ENCODE measurements around the gene CLCN1.

CLCN1 gene

DNA sequence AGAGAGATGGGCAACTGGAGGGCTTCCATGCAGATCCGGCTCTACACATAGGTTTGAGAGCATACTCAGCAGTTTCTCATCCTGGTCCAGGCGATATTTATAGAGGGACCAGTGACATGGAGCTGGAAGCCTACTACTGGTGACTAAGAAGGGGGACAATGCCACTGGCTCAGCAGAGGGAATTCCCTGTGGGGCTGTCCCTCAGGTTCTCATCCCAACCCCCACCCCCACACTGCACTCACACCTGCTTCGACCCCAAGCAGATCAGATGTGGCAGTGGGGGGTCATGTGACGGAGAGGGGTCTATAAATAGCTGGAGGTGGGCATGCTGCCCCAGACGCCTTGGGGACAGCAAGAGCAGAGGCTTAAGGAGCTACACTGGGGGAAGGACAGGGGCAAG, at the start of gene CLCN1:
Gene CLCN1, plus strand, starts transcription at position 336 of the 400 bp plus-strand sequence. CDS start 102 bp downstream, outside the sequence.
- no peak for DNase-seq (ENCODE audit: low read depth)
- TF ChIP-seq, protein P1, sequence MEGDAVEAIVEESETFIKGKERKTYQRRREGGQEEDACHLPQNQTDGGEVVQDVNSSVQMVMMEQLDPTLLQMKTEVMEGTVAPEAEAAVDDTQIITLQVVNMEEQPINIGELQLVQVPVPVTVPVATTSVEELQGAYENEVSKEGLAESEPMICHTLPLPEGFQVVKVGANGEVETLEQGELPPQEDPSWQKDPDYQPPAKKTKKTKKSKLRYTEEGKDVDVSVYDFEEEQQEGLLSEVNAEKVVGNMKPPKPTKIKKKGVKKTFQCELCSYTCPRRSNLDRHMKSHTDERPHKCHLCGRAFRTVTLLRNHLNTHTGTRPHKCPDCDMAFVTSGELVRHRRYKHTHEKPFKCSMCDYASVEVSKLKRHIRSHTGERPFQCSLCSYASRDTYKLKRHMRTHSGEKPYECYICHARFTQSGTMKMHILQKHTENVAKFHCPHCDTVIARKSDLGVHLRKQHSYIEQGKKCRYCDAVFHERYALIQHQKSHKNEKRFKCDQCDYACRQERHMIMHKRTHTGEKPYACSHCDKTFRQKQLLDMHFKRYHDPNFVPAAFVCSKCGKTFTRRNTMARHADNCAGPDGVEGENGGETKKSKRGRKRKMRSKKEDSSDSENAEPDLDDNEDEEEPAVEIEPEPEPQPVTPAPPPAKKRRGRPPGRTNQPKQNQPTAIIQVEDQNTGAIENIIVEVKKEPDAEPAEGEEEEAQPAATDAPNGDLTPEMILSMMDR (IDR thresholded peaks at IDR 0.05; ENCODE audit: control insufficient read depth, extremely low read depth, insufficient read depth), result no peak
- H3K4me3 ChIP-seq (ENCODE audit: low read depth, low read length), result no peak within 1 kb of the TSS

DNA sequence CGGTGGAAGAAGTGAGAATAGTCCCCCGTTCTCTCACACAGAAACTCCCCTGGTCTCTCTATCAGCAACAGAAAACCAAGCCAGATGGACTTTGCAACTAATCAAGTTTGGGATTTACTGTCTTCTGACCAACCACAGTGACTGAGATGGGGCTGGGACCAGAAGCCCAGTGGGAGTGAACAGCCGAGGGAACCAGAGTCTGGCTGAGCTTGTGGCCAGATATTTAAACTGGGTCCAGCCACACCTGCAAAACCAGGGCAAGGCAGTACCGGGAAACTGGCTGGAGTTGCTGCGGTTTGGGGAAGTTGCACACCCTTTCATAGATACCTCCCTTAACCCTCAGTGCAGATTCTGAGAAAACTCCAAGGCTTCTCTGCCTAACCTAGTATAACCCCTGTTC, 46.7 kb upstream of the CLCN1 start:
- DNase-seq (ENCODE audit: low read depth), result no peak
- TF ChIP-seq, protein P1 (IDR thresholded peaks at IDR 0.05; ENCODE audit: control insufficient read depth, extremely low read depth, insufficient read depth), result no peak
- H3K4me3 ChIP-seq (ENCODE audit: low read depth, low read length), result no peak overlapping the region

DNA sequence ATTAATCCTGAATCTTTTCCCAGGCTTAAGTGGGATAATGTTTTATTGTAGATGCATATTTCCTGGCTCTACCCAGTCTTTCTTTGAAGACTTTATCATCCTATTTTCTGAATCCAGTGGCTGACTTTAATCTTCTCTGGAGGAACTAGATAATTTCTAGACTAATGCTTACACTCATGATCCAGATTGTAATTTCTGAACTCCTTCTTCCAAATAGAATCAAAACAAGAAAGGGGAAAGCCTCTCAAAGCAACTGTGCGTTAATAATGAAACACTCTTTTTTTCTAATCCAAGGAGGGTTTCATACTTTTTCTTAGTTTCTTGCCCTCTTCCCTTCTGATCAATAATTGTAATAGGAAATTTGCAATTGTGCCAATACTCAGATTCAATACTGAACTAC, 44.7 kb upstream of the CLCN1 start:
- no peak for DNase-seq (ENCODE audit: low read depth)
- no peak overlapping the region for H3K4me3 ChIP-seq (ENCODE audit: low read depth, low read length)
- TF ChIP-seq, protein P1 (IDR thresholded peaks at IDR 0.05; ENCODE audit: control insufficient read depth, extremely low read depth, insufficient read depth), result no peak

GRCh38 chr7:143272871-143273270, 43.0 kb upstream of the CLCN1 start:
- no peak for DNase-seq (ENCODE audit: low read depth)
- H3K4me3 ChIP-seq (ENCODE audit: low read depth, low read length), result no peak overlapping the region
- TF ChIP-seq, protein P1 (IDR thresholded peaks at IDR 0.05; ENCODE audit: control insufficient read depth, extremely low read depth, insufficient read depth), result no peak

DNA sequence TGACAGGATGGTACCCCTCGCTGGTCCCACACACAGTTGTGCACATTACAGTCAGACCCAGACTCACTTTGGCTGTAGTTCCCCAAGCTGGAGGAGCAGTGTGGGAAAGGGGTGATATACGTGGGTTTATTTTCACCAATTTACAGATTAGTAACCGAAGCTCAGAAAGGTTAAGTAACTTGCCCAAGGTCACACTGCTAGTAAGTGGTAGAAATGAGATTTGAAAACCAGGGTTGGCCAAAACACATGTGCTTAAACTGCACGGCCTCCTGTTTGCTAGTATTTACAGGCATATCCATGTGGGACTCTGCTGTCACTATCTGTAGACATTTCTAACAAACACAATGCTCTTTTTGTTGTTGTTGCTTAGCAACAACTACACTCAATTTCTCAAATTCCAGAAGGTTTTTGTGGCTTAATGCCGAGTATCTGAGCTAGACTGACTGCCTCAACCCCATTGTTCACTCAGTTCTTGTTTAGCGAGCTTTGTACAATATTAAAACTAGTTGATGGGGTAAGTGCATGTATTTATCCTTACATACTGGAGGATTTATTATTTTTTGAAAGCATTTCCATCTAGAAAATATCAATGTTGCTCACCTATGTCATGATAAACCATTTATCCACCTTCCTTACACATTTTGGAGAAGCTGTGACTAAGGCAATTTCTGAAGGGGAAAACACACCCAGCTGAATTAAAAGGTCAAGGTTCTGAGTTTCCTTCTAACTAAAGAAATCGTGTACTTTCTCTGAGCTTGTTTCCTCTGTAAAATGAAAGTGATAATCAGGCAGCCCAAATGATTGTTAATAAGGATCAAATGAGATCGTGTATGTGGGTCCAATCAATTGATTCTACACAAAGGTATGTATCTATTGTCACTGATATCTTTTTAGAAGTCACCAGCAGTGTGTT, 36.5 kb upstream of the CLCN1 start:
- no peak overlapping the region for H3K4me3 ChIP-seq (ENCODE audit: low read depth, low read length)
- no peak for DNase-seq (ENCODE audit: low read depth)
- TF ChIP-seq, protein P1 (IDR thresholded peaks at IDR 0.05; ENCODE audit: control insufficient read depth, extremely low read depth, insufficient read depth), result no peak

GRCh38 chr7:143280160-143280559, 35.8 kb upstream of the CLCN1 start:
- DNase-seq (ENCODE audit: low read depth), result no peak
- no peak overlapping the region for H3K4me3 ChIP-seq (ENCODE audit: low read depth, low read length)
- TF ChIP-seq, protein P1 (IDR thresholded peaks at IDR 0.05; ENCODE audit: control insufficient read depth, extremely low read depth, insufficient read depth), result no peak

Measured in LNCaP clone FGC (cell line).